Natural killer cell (primary cell): ENCODE results near the gene PLCG2. TPM values are rescaled to one million over a fixed set of nuclear protein-coding genes. Genes with fewer than 3 reads are reported as not detected.

Experiments used
- ATAC-seq, 3 donors: fragments of 150-1000 bp in 2 of 3; fragments of 200-7000 bp in 1 of 3; cut with Tn5 transposase; 1 replicate in 1 of 3; 2 replicates in 2 of 3; pipeline ENCODE4 v1.10.0; 2021; ENCODE audit warnings: mild to moderate bottlenecking in 2 of 3, moderate library complexity in 2 of 3
- DNase-seq, 2 donors: peaks; one replicate each; pipeline versions ENCODE4 v3.0.0 to v3.0.0-alpha.2; 2013 to 2021; ENCODE audit warnings: mixed read lengths in 1 of 2
- H3K27ac ChIP-seq: one replicate; pipeline ENCODE4 v1.5.1; 2013; ENCODE audit warnings: mild to moderate bottlenecking, low read length
- H3K27me3 ChIP-seq: one replicate; pipeline ENCODE4 v1.6.1; 2013; ENCODE audit warnings: low read length; ENCODE audit not compliant: control insufficient read depth, insufficient read depth
- H3K36me3 ChIP-seq: one replicate; pipeline ENCODE4 v1.6.1; 2013; ENCODE audit warnings: low read length; ENCODE audit not compliant: control insufficient read depth, insufficient read depth
- H3K4me1 ChIP-seq: one replicate; pipeline ENCODE4 v1.6.1; 2013; ENCODE audit warnings: low read length; ENCODE audit not compliant: control insufficient read depth, insufficient read depth
- H3K4me3 ChIP-seq: one replicate; pipeline ENCODE4 v1.5.1; 2013; ENCODE audit warnings: low read length
- H3K9me3 ChIP-seq: one replicate; pipeline ENCODE4 v1.6.1; 2013; ENCODE audit warnings: low read length; ENCODE audit not compliant: control insufficient read depth, insufficient read depth
- H3K27ac Mint-ChIP-seq, 2 donors: one replicate each; pipeline ENCODE4 v1.8.0; 2022; ENCODE audit warnings: mild to moderate bottlenecking in 2 of 2, mixed read lengths in 2 of 2, moderate library complexity in 1 of 2
- H3K27me3 Mint-ChIP-seq, 2 donors: one replicate each; pipeline ENCODE4 v1.8.0; 2022; ENCODE audit warnings: low read depth in 2 of 2, mixed read lengths in 2 of 2
- H3K36me3 Mint-ChIP-seq: one replicate; pipeline ENCODE4 v1.8.0; 2022; ENCODE audit warnings: mixed read lengths
- H3K4me1 Mint-ChIP-seq, 2 donors: one replicate each; pipeline ENCODE4 v1.8.0; 2022; ENCODE audit warnings: mixed read lengths in 2 of 2
- H3K4me3 Mint-ChIP-seq: one replicate; pipeline ENCODE4 v1.8.0; 2022; ENCODE audit warnings: mild to moderate bottlenecking, moderate library complexity, mixed read lengths
- H3K9me3 Mint-ChIP-seq, 2 donors: one replicate each; pipeline ENCODE4 v1.8.0; 2022; ENCODE audit warnings: mixed read lengths in 2 of 2
- WGBS: methylation state at CpG from one replicate; pipeline ENCODE4 v1.1.7; 2013; ENCODE audit warnings: missing lambda C conversion rate; ENCODE audit not compliant: insufficient coverage; 5-methylcytosine and 5-hydroxymethylcytosine counted together
- intact Hi-C: fragments of 100-400 bp; cut with micrococcal nuclease; formaldehyde crosslinking; loops from one replicate; pipeline ENCODE4 v1.14.2; 2022
- total RNA-seq, 4 donors: library from RNA; stranded (reverse); fragments of 120-200 nt in 1 of 4; gene quantifications; one replicate each; pipeline versions ENCODE4 v1.2.3 to v1.2.4, GENCODE V29; 2013 to 2022
- TF ChIP-seq, protein P1 (sequence below): fragments of 200-600 bp; IDR thresholded peaks from one replicate; pipeline ENCODE4 v1.8.0; 2022; ENCODE audit warnings: antibody characterized with exemption

PLCG2 gene
- total RNA-seq, 3 donors from 2014 or later (not counting 1 experiment from before 2014, with no cell fraction given): 250 to 298 (median 285) TPM

DNA sequence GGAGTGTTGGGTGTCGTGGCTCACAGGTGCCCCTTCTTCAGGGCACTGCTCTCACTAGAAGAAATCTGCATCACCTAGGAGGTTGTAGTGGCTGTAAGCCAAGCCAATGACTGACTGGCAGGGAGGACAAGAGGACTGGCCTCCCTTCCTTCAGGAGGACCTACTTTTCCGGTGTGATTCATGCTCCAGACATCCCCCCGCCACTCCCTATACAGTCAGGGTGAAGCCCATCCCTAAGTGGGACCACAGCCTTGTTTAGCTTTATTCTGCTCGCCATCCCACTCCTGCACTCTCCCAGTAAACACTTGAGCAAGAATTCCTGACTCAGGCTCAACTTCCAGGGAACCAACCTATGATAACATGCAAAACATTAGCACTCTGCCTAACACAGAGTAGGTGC is 67.0 kb downstream of the PLCG2 start:
- no peaks in the 10 kb centered on the region for H3K9me3 Mint-ChIP-seq

DNA sequence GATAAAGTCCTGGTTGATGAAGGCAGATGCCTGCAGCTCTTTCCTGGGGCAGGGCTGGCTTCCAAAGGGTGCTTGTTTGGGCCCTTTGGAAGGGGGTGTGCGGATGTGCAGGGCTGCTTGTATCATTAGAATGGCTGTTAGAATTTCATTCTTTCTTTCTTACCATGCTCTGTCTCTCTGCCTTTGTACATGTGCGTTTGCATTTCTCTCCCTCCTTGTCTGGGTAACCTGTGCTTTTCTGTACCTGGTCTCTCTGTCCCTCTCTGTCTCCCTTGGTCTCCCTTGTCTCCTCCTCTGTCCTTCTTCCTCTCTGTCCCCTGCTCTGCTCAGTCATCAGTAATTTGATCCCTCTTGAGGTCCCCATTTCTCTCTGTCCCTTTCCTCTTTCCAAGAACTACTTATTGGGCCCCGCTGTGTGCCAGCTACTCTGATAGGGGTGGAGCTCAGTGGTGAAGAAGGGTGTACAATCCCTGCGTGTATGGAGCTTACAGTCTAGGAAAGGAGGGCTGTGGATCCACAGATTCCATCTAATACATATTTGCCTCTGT is 69.3 kb downstream of the PLCG2 start:
- Histone ChIP-seq H3K27me3 (no peaks in the 10 kb centered on the region), H3K27ac (no peak overlapping the region), H3K9me3 (no peaks in the 10 kb centered on the region), H3K36me3 (peaks cover 7% of the 10 kb centered on the region), H3K4me3 (no peak overlapping the region), H3K4me1 (peaks cover 58% of the 10 kb centered on the region)
- Mint-ChIP-seq H3K27me3 (no peaks in the 10 kb centered on the region), H3K4me3 (peak overlapping the region; percentile 6), H3K36me3 (no peaks in the 10 kb centered on the region), H3K9me3 (no peaks in the 10 kb centered on the region), H3K27ac (peak overlapping the region; percentile 84 to 94), H3K4me1 (peaks cover 68 to 82% of the 10 kb centered on the region in 2 donors)
- TF ChIP-seq, protein P1, sequence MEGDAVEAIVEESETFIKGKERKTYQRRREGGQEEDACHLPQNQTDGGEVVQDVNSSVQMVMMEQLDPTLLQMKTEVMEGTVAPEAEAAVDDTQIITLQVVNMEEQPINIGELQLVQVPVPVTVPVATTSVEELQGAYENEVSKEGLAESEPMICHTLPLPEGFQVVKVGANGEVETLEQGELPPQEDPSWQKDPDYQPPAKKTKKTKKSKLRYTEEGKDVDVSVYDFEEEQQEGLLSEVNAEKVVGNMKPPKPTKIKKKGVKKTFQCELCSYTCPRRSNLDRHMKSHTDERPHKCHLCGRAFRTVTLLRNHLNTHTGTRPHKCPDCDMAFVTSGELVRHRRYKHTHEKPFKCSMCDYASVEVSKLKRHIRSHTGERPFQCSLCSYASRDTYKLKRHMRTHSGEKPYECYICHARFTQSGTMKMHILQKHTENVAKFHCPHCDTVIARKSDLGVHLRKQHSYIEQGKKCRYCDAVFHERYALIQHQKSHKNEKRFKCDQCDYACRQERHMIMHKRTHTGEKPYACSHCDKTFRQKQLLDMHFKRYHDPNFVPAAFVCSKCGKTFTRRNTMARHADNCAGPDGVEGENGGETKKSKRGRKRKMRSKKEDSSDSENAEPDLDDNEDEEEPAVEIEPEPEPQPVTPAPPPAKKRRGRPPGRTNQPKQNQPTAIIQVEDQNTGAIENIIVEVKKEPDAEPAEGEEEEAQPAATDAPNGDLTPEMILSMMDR: no peak
- intact Hi-C loops: no loop called here
- ATAC-seq (no peak), DNase-seq (no peak)
- WGBS: 99% methylated on average over 3 of the region's 4 CpGs

More for the DNA sequence above, 67.0 kb downstream of the PLCG2 start:
- Mint-ChIP-seq H3K27ac (peak overlapping the region; percentile 21 to 91), H3K4me3 (no peak overlapping the region), H3K36me3 (no peaks in the 10 kb centered on the region), H3K27me3 (no peaks in the 10 kb centered on the region), H3K4me1 (peaks cover 72 to 86% of the 10 kb centered on the region in 2 donors)
- DNase-seq (no peak), ATAC-seq (no peak)
- WGBS: 88% methylated on average over 4 of the region's 4 CpGs
- Histone ChIP-seq H3K4me1 (peaks cover 64% of the 10 kb centered on the region), H3K27me3 (no peaks in the 10 kb centered on the region), H3K36me3 (peaks cover 7% of the 10 kb centered on the region), H3K27ac (peak overlapping the region; percentile 20), H3K9me3 (no peaks in the 10 kb centered on the region), H3K4me3 (no peak overlapping the region)
- intact Hi-C loops: no loop called here
- TF ChIP-seq, protein P1: no peak

DNA sequence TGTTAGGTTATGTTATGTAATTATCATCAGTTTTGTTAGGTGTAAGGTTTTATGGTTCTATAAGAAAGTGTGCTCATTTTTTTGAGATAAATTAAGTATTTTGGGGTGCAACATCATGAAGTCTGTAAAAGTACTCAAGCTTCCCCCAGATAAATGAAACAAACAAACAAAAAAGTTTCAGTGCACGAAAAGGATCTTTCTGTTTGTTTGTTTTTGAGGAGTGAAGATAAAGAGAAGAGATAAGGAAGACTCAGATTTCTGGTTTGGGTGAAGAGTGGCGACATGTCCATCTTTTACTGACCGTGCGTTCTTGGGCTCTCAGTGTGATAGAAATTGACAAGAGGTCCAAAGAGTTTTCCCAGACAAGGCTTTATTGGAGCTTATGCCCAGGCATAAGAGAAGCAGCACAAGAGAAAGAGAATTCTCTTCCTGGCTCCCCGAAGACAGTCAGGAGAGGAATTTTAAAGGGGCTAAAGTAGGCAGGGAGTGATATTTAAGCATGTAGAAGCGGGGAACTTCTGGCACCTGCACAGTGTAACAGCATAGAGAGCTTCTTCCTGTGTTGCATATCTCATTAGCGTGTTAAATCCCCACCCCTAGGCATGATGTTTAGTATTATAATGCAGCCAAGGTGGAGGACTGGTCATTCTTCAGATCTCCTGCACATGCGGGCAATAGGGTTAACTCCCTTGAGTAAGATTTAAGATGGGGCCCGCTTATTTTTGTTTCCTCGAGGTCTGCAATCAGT is 71.3 kb downstream of the PLCG2 start:
- intact Hi-C loops: loop anchor here (1.0 kb wide), 1 partner anchor 9 kb away; no protein-coding TSS in a partner anchor

More for the DNA sequence above, 71.3 kb downstream of the PLCG2 start:
- Histone ChIP-seq H3K27ac (peak overlapping the region; percentile 71), H3K4me1 (peaks cover 47% of the 10 kb centered on the region), H3K9me3 (no peaks in the 10 kb centered on the region), H3K27me3 (no peaks in the 10 kb centered on the region), H3K4me3 (no peak overlapping the region), H3K36me3 (peaks cover 16% of the 10 kb centered on the region)
- Mint-ChIP-seq H3K9me3 (no peaks in the 10 kb centered on the region), H3K36me3 (peaks cover 2% of the 10 kb centered on the region), H3K4me3 (peak overlapping the region; percentile 78), H3K27me3 (no peaks in the 10 kb centered on the region), H3K4me1 (peaks cover 50 to 71% of the 10 kb centered on the region in 2 donors), H3K27ac (peak overlapping the region; percentile 84 to 94)
- ATAC-seq (peak; percentile 76 to 85 (median 78)), DNase-seq (no peak)
- TF ChIP-seq, protein P1: no peak
- 68% methylated on average over 9 of the region's 10 CpGs for WGBS
